H1 (cell line): ENCODE results near the gene TTC28. TPM values are rescaled to one million over a fixed set of nuclear protein-coding genes. Genes with fewer than 3 reads are reported as not detected.

Experiments
- CHD1 ChIP-seq: IDR thresholded peaks from 2 replicates; pipeline ENCODE4 v1.6.1; 2012; ENCODE audit warnings: low read depth, low read length, improper control_type of control experiment
- RFX5 ChIP-seq: IDR thresholded peaks from 2 replicates; pipeline ENCODE4 v1.6.1; 2011; ENCODE audit warnings: low read depth, low read length, improper control_type of control experiment, borderline replicate concordance
- polyA plus RNA-seq, 7 experiments: library from polyadenylated mRNA; depleted of rRNA in 3 of 7; stranded (reverse) in 5 of 7; unstranded in 2 of 7; fragments of >200 nt in 5 of 7; fragments of 200-250 nt in 2 of 7; gene quantifications; 1 replicate in 5 of 7; 2 replicates in 1 of 7; 4 replicates in 1 of 7; pipeline versions ENCODE4 v1.2.1 to v1.2.3, GENCODE V29; 2011 to 2013; ENCODE audit warnings: missing spikeins in 2 of 7, mixed read lengths in 2 of 7
- total RNA-seq: library from RNA; stranded (reverse); fragmentation: NEBNext Ultra II Directional; extraction: Animal tissue kit (Norgen Biotek cat#: 25700); gene quantifications from 2 replicates; pipeline ENCODE4 v1.2.1, GENCODE V29; 2021

The TTC28 gene
- total and polyA plus RNA-seq, 2 of the 8 experiments (the other 6 are each of a cell fraction or from before 2014, with no cell fraction given): 2.6 to 12.6 TPM

- TF ChIP-seq RFX5 (no peak), CHD1 (no peak)
These were observed 241.4 kb downstream of the TTC28 start (continued) for GRCh38 chr22:28438183-28438768.
